Fibroblast of the conjunctiva (primary cell): ENCODE measurements around the gene HIGD2A.

ENCODE experiments used
- DNase-seq: peaks from one replicate; pipeline ENCODE4 v3.0.0-alpha.2; 2010; ENCODE audit warnings: low read depth

HIGD2A gene

GRCh38 chr5:176415952-176416924 is 27.7 kb downstream of the HIGD2A start, which contains the start of gene CLTB:
CLTB (minus strand) TSS chr5:176416539; CDS start chr5:176416363, 176 bp downstream.
- DNase-seq, result peak; percentile 62

- DNase-seq, result no peak
Observed at GRCh38 chr5:176416965-176417364, 28.4 kb downstream of the HIGD2A start.

- DNase-seq, result no peak
Observed at GRCh38 chr5:176418251-176418650, 29.7 kb downstream of the HIGD2A start.

- DNase-seq, result no peak
Observed at GRCh38 chr5:176420086-176420485, 31.5 kb downstream of the HIGD2A start.

- DNase-seq, result no peak
Observed at GRCh38 chr5:176420972-176421544, 32.5 kb downstream of the HIGD2A start.

GRCh38 chr5:176424181-176424580 is 35.6 kb downstream of the HIGD2A start:
- no peak for DNase-seq

- DNase-seq, result no peak
Observed at GRCh38 chr5:176425138-176425537, 36.6 kb downstream of the HIGD2A start.

- DNase-seq, result no peak
Observed at GRCh38 chr5:176425791-176426190, 37.2 kb downstream of the HIGD2A start.

- no peak for DNase-seq
Observed at GRCh38 chr5:176426876-176427275, 38.3 kb downstream of the HIGD2A start.

- DNase-seq, result no peak
Observed at GRCh38 chr5:176427971-176428370, 39.4 kb downstream of the HIGD2A start.

GRCh38 chr5:176429972-176430371 is 41.4 kb downstream of the HIGD2A start:
- DNase-seq, result no peak

- DNase-seq, result no peak
Observed at GRCh38 chr5:176432707-176433106, 44.2 kb downstream of the HIGD2A start.

GRCh38 chr5:176436656-176437055 is 48.1 kb downstream of the HIGD2A start:
- DNase-seq, result no peak

GRCh38 chr5:176438959-176439757 is 50.6 kb downstream of the HIGD2A start:
- DNase-seq, result no peak
